Skin epidermis (tissue), 12 donors: ENCODE data around the gene ARHGEF37.

Source experiments
- H3K27ac ChIP-seq, 21 experiments: fragments of 200-600 bp; sonication (generic) in 11 of 21; one replicate each; pipeline ENCODE4 v1.5.0; 2020; ENCODE audit warnings: mild to moderate bottlenecking in 3 of 21, inconsistent platforms in 2 of 21, moderate library complexity in 2 of 21
- H3K4me3 ChIP-seq, 7 experiments: fragments of 200-600 bp; sonication (generic) in 2 of 7; one replicate each; pipeline ENCODE4 v1.5.0; 2020; ENCODE audit warnings: inconsistent platforms in 2 of 7, mild to moderate bottlenecking in 2 of 7, moderate library complexity in 1 of 7

The ARHGEF37 gene

DNA sequence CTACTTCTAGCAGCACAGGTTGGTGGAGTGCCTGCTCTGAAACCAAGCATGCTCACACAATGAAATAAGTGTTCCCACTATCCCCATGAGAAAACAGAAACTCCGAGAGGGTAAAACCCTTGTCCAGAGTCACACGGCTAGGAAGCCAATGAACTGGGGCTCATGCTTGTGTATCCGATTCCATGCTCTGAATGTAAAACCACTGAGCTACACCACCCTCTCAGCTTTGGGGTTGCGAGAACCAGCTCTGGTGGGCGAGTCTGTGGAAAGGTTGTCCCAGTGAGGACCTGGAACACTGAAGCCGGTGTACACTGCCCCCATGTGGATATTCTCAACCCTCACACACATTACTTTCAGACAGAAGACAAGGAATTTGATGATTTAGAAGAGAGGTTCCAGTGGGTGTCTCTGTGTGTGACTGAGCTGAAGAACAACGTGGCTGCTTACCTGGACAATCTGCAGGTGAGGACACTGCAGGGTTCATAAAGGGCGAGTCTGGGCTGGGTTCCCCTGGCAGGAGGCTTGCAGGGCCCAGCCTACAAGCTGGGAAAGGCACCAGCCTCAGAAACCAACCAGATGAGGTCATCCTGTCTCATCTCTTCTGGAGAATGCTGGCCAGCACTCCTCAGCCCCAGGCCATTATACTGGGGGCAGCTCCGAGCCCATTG, 37.4 kb downstream of the ARHGEF37 start:
- H3K27ac ChIP-seq = peak overlapping the region in 20 of 21 experiments; percentile 18 to 82 (median 62)
- H3K4me3 ChIP-seq = no peak overlapping the region

DNA sequence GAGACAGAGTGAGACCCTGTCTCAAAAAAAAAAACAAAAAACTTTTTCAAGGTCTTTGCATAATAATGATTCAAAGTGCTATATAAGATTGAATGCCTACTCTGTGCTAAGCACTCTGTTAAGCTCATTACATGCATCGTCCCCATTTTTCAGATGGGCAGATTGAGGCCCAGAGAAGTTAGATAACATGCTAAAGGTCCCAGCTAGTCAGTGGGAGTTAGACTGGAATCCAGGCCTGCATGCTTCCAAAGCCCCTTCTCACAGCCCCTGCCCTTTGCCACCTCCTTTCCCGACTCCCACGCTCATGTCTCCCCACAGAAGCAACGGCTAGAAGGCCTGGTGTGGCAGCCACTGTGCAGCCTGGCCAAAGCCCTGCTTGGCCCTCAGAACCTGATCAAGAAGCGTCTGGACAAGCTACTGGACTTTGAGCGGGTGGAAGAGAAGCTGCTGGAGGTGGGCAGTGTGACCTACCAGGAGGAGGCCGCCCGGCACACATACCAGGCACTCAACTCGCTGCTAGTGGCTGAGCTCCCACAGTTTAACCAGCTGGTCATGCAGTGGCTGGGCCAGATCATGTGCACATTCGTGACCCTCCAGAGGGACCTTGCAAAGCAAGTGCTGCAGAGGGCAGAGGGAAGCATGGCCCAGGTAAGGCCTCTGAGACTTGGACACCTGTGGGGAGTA, 40.3 kb downstream of the ARHGEF37 start:
- H3K4me3 ChIP-seq = no peak overlapping the region
- no peak overlapping the region for H3K27ac ChIP-seq

DNA sequence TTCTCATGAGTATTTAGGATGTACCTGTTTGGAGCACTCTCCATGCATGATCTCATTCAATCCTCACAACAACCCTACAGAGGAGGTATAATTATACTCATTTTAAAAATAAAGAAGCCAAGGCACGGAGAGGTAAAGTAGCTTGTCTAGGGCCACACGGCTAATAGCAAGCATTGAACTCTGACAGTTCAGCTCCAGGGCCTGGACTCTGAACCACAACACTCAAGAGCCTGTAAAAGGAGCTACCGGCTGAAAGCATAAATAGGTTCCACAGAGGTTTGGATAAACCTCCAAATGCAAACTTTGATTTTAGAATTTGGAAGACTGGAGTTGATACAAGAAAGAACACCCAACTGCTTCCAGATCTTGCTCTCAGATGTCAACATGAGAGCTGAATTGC, 41.2 kb downstream of the ARHGEF37 start:
- no peak overlapping the region for H3K27ac ChIP-seq
- H3K4me3 ChIP-seq = no peak overlapping the region

DNA sequence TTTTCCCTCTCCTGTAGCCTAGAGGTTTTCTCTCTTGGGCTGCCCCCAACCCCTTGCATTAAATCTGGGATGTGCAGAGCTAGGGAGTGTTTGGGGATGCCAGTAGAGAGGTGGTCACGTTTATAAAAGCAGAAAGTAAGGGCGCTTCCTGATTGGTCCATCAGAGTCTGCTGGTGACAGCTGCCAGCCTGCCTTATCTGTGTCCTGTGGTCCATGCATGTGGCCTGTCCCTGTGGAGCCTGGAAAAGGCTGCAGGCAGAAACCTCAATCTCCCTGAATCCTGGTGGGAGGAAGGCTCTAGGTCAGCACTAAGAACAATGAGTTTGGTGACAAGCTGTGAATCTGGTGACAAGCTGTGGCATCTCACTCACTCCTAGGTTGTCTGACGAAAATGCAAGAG, 42.2 kb downstream of the ARHGEF37 start:
- Histone ChIP-seq H3K27ac (no peak overlapping the region), H3K4me3 (no peak overlapping the region)

DNA sequence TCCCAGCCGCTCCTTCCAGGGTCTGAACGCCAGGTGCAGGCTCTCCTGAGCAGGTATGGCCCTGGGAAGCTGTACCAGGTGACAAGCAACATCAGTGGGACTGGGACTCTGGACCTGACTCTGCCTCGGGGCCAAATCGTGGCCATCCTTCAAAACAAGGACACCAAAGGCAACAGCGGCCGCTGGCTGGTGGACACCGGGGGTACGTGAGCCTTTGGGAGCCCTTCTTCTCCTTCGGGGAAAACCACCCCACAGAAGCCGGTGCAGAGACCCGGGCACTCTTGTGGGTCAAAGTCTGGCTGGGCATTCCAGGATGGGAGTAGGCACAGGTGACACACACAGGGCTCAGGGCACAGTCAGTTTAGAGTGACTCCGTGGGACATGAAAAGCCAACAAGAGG, 45.8 kb downstream of the ARHGEF37 start:
- Histone ChIP-seq H3K4me3 (no peak overlapping the region), H3K27ac (peak overlapping the region in 1 of 21 experiments; percentile 7)

DNA sequence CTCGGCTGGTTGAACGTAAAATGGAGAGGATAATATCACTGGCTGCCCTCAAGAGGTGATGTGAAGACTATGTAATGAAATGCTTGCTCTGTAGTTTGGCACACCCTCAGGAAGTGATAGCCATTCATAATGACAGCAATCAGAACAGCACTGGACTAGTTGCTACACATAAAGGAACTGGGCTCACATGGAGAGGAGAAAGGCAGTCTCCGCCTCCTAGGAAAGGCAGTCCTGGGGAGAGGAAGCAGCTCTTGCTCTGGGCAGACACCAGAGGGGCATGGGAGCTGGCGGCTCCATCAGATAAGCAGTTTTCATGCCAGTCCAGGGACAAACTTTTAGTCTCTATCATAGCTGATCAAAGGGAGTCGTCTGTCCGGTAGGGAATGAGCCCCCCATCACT, 46.9 kb downstream of the ARHGEF37 start:
- Histone ChIP-seq H3K27ac (no peak overlapping the region), H3K4me3 (no peak overlapping the region)

DNA sequence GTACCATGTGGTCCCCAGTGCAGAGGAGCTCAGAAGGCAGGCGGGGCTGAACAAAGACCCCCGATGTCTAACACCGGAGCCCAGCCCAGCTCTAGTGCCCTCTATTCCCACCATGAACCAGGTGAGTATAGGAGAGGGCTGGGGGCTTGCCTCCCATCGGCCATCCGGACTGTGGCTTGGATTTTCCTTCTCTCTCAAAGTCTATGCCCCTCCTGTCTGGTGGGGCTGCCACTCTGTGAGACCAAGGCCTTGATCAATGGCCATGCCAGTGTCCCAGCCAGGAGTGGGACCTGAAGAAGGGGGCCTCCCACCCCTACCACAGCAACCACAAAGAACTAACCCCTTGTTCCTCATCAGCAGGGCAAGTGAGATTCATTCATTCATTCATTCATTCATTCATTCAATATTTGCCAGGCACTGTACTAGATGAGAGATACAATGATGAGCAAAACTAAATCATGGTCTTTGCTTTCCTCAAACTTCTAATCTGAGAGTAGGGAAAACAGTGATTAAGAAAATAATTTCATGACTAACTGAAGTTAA, 47.6 kb downstream of the ARHGEF37 start:
- Histone ChIP-seq H3K27ac (peak overlapping the region in 1 of 21 experiments; percentile 29), H3K4me3 (no peak overlapping the region)

DNA sequence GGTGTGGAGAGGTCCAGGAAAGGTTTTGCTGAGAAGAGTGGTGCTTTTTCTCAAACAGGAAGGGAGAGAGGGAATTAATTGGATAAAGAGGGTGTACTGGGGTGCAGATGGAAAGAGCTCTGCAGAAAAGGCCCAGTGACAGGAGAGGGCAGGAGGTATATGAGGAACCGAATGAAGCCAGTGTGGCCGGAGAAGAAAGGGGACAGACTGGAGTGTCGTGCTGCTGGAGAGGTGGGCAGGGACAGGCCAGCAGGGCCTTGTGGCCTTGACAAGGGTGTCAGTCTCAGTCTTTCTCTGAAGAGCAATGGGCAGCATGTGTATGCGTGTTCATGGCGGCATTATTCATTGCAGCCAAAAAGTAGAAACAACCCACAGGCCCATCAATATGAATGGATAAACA, 48.1 kb downstream of the ARHGEF37 start:
- no peak overlapping the region for H3K4me3 ChIP-seq
- H3K27ac ChIP-seq = no peak overlapping the region

DNA sequence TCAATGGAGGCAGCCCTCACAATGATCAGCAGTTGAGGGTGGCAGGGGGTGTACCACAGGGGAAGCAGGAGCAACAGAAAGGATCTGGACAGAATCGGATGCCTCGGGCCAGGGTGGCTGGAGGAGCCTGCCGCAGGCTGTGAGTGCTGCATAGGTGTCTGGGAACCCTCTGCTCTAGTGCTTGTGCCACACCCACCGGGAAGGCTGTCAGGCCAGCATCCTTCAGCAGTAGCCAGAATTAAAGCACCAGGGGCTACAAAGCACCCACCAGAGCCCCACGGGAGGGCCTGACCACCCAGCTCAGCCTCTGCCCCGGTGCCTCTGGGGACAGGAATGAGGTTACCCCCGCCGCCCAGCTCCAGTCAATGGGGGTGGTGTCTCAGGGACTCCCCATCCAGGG, 49.0 kb downstream of the ARHGEF37 start:
- H3K4me3 ChIP-seq = no peak overlapping the region
- peak overlapping the region in 4 of 21 experiments; percentile 9 to 77 (median 42) for H3K27ac ChIP-seq

DNA sequence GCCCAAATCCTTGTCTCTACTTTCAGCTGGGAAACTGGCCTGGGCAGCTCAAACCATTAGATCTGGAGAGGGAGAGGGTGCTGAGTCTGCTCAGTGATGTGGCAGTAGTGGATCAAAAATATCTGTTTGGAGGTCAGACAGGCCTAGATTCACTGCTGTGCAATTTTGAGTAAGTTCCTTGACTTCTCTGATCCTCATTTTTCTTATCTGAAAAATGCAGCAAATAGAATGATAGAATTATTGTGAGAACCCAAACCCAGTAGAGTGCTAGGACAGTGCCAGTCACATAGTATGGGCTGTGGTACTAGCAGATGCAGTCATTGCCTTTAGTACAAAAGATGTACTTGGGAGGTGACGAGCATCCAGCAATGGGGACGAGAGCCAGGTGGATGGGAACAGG, 50.2 kb downstream of the ARHGEF37 start:
- Histone ChIP-seq H3K4me3 (no peak overlapping the region), H3K27ac (peak overlapping the region in 16 of 21 experiments; percentile 12 to 86 (median 74))

DNA sequence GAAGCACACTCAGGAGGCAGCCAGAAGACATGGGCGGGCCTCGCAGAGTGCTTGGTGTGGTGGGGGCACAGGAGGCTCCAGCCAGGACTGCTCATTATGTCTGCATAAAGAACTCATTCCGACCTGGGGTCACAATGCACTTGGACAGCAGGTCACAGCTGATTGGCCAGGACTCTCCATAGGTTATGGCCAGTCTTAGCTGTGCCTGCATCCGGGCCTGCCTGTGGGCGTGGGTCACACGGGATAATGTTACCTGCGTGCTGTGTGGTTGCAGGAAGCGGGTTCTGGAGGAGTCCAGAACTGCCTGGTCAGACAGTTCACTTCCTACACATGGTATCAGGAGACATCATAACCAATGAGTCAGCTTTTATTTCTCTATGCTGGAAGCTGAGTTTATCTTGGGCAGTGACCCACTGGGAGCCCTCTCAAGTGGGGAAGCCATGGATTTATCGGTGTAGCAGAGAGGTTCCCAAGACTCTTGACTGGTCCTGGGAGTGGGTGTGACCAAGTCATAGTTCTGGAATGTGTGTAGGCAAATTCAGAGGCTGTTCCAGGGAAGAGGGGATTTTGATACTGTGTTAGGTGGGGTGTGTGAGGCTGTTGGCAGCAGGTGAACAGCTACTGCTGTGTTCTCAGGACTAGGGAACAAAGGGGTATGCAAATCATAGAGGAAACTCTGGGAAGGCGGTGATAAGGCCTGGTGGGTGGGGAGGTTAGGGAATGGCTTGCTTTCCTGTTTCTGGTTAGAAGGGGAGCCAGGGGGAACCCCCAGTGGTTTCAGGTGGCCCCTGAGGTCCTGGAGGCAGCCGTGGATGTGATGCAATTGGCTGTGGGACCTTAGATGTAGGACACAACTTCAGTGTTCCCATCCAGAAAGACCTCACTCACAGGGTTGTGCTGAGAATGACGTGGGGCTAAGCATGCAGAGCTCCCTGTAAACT, 51.3 kb downstream of the ARHGEF37 start:
- H3K27ac ChIP-seq = peak overlapping the region in 20 of 21 experiments; percentile 35 to 86 (median 73)

DNA sequence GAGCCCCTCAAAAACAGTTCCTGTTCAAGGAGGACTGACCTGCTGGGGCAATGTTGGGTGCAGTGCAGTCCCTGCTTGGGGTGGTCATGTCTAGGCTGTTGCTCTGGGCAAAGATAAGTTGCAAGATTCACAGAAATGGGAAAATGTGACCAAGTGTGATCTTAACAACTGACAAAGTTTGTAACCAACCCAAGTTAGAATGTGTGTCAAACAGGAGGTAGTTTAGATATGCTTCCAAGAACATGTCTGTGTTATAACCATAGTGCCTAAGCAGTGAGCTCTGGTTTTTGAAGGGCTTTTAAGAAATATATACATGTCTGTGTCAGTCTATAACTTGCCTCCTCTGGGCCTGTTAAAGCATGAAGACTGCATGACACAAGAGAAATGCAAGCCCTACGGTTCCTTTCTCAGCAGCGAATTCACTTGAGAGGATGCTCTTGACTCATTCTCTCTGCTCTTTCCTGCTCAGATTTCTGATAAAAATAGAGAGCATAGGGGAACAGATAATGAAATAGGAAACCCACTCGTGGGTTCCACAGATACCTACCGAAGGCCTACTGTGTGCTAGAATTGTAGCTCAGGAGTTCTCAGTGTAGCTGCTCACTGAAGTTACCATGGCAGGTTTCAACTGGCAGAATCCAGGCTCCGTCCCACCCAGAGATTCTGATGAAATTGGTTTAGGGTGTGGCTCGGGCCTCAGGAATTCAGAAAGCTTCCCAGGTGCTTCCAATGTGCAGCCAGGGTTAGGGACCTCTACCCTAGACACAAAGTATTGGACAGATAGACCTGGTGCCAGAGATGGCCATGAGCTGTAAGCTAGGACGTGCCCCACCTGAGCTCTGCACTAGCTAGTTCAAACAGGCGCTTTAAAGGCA, 52.4 kb downstream of the ARHGEF37 start:
- no peak overlapping the region for H3K4me3 ChIP-seq
- H3K27ac ChIP-seq = peak overlapping the region in 20 of 21 experiments; percentile 35 to 86 (median 74)

More for the DNA sequence above, 51.3 kb downstream of the ARHGEF37 start:
- no peak overlapping the region for H3K4me3 ChIP-seq

DNA sequence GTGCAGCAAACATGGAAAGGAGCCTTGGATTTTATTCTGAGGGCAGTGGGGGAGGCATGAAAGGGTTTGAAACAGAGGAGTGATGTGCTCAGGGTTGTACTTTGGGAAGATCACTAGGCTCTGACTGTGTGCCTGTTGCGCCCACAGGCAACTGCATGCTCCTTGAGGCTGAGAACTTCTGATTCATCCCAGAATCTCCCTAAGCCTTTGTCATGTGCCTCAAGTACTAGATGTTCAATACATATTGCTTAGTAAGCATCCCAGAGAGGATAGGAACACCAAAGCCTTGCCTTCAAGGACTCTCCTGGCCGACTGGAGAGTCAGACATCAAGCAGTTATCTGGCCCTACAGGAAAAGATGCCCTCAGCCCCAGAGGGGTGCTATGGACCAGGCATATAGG, 54.1 kb downstream of the ARHGEF37 start:
- Histone ChIP-seq H3K27ac (peak overlapping the region in 18 of 21 experiments; percentile 5 to 86 (median 70)), H3K4me3 (no peak overlapping the region)

DNA sequence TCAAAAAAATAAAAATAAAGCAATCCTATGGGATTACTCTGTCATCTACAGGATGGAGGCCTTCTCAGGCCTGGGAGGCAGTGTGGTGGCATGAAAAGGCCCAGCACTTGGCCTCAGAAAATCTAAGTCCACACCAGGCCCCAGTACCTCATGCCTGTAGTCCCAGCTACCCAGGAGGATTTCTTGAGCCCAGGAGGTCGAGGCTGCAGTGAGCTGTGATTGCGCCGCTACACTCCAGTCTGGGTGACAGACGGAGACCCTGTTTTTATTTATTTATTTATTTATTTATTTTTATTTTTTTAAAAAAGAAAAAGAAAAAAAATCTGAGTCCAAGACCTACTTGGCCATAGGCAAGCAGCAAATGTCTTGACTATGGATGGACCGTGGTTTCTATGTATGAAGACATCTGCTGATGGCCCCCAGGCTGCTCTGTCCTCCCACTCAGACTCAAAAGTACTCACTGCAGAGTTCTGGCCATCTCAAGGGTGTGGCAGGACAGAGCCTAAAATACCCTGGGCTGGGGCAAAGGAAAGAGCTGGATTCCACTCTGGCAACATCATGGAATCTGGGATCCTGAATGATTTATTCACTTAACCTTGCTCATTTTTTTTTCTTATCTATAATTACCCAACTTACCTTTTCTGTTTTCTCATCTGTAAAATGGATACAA, 55.0 kb downstream of the ARHGEF37 start:
- peak overlapping the region in 4 of 21 experiments; percentile 77 to 86 (median 80) for H3K27ac ChIP-seq
- H3K4me3 ChIP-seq = no peak overlapping the region

DNA sequence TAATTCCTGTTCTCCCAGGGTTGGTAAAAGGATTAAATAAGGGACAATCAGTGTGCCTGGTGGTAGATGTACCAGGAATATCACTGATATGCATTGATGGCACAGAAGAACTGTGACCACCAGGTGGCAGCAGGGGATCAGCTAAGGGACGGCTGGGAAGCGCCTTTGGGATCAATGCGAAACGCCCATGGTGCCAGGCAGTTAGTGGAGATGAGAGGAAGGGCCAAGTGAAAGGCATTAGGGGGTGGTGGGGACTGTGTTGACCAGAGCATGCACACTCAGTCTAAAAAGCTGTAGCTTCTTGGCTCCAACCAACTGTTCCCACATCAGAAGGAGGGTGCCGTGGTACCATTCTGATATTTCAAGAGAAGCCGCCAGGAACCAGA, 55.6 kb downstream of the ARHGEF37 start:
- H3K4me3 ChIP-seq = no peak overlapping the region
- H3K27ac ChIP-seq = no peak overlapping the region

DNA sequence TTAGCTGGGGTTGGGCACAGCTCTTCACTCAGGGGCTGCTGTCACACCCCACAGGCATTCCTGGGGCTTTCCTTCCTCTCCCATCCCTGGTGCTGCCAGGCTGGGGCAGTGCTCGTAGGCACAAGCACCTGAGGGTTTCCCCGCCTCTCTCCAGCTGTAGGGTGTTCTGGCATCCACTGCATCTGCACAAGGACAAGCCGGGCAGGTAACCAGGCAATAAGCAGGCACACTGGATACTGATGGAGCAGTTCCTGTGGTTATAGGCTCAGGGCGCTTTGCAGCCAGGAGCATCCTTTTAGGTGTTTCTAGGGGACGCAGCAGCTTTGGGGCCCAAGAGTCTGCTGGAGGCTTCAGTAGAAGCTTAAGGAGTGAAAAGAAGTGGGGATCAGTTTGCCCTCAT, 56.8 kb downstream of the ARHGEF37 start:
- no peak overlapping the region for H3K27ac ChIP-seq
- no peak overlapping the region for H3K4me3 ChIP-seq

DNA sequence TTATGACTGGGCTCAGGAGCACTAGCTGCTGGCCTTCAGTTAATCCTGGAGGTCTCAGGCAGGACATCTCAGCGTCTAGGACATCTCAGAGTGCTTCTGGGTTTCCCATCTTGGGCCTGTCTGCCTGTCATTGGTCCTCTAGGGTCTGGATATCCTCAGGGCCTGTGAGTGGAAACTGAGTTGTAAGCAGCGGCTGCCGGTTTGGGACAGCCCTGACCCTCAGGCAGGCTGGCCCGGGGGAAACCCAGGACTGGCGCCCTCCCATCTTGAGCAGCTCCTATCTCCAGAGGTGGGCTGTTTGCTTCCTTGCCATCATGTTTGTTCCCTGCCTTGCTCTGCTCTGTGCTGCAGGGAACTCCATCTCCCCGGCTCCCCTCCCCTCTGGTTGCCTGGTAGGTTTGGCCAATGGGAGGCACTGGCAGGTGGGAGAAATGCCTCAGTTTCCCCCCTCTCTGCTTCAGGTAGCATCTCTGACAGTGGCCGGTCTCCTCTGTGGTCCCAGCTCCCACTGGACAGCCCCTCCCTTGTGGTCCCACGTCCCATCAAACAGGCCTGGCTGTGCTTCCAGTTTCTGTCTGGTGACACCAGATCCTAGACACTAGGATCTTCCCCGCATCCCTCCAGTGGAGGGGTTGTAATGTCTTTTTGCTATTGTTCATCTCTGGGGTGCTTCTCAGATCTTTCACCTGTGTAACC, 57.4 kb downstream of the ARHGEF37 start:
- no peak overlapping the region for H3K27ac ChIP-seq
- no peak overlapping the region for H3K4me3 ChIP-seq

DNA sequence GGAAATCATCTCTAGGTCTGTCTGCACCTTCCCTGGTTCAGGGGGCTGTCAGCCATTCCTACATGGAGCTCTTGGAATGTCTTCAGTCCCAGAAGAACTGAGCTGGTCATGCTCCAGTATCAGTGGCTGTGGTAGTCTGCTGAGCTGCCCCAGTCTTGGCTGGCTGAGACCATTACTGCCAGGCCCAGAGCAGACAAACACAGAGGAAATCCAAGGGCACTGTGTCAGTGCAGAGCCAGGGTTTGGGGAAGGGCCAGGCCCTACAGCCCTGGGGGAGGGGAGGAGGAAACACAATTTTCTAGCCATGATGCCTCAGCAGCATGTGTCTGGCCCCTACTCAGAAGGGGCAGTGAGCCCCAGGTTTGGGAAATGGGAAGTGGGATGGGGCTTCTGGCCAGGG, 58.4 kb downstream of the ARHGEF37 start:
- peak overlapping the region in 7 of 21 experiments; percentile 3 to 52 (median 16) for H3K27ac ChIP-seq

More for the DNA sequence above, 58.4 kb downstream of the ARHGEF37 start:
- H3K4me3 ChIP-seq = no peak overlapping the region
